Stimulated activated CD4-positive, alpha-beta T cell treated with anti-CD3 and anti-CD28 coated beads, Interleukin-15, amount 100 ng/mL, for 48 hours (primary cell): ENCODE measurements around the gene PNPLA1.

Source experiments
- DNase-seq, 2 donors: peaks; one replicate each; pipeline ENCODE4 v3.0.0-alpha.2; 2020; ENCODE audit warnings: low read depth in 2 of 2

Gene PNPLA1

GRCh38 chr6:36285187-36285671 is 15.4 kb downstream of the PNPLA1 start:
- no peak for DNase-seq

- DNase-seq: no peak
Measured at GRCh38 chr6:36285797-36286196, 15.9 kb downstream of the PNPLA1 start.

- DNase-seq: no peak
Measured at GRCh38 chr6:36286858-36287257, 17.0 kb downstream of the PNPLA1 start.

GRCh38 chr6:36289281-36289878 is 19.5 kb downstream of the PNPLA1 start:
- DNase-seq: no peak

GRCh38 chr6:36290668-36291620 is 21.1 kb downstream of the PNPLA1 start:
- DNase-seq: no peak

- DNase-seq: no peak
Measured at GRCh38 chr6:36292170-36292569, 22.3 kb downstream of the PNPLA1 start.

GRCh38 chr6:36296240-36296639 is 26.4 kb downstream of the PNPLA1 start:
- no peak for DNase-seq

- no peak for DNase-seq
Measured at GRCh38 chr6:36297051-36297450, 27.2 kb downstream of the PNPLA1 start.

- DNase-seq: no peak
Measured at GRCh38 chr6:36297511-36297910, 27.7 kb downstream of the PNPLA1 start.

GRCh38 chr6:36298027-36298426 is 28.2 kb downstream of the PNPLA1 start:
- DNase-seq: no peak

GRCh38 chr6:36301085-36301658 is 31.3 kb downstream of the PNPLA1 start:
- no peak for DNase-seq

- no peak for DNase-seq
Measured at GRCh38 chr6:36301781-36302180, 31.9 kb downstream of the PNPLA1 start.

GRCh38 chr6:36302227-36302976 is 32.5 kb downstream of the PNPLA1 start:
- DNase-seq: peak; percentile 85 to 92

- DNase-seq: no peak
Measured at GRCh38 chr6:36305885-36306284, 36.0 kb downstream of the PNPLA1 start.

GRCh38 chr6:36306375-36306774 is 36.5 kb downstream of the PNPLA1 start:
- no peak for DNase-seq

GRCh38 chr6:36308514-36308913 is 38.7 kb downstream of the PNPLA1 start:
- DNase-seq: no peak

GRCh38 chr6:36309203-36309602 is 39.3 kb downstream of the PNPLA1 start:
- DNase-seq: no peak

GRCh38 chr6:36309900-36310299 is 40.0 kb downstream of the PNPLA1 start:
- no peak for DNase-seq

- DNase-seq: no peak
Measured at GRCh38 chr6:36312854-36313648, 43.2 kb downstream of the PNPLA1 start.

- DNase-seq: no peak
Measured at GRCh38 chr6:36313649-36313936, 43.7 kb downstream of the PNPLA1 start.
